Activated naive CD8-positive, alpha-beta T cell (primary cell): ENCODE measurements around the gene FBXL16.
A peak's percentile ranks its signal among the peaks of the same experiment; 100 is the strongest.

ENCODE experiments used
- H3K27ac Mint-ChIP-seq: one replicate; pipeline ENCODE4 v1.8.0; 2021; ENCODE audit warnings: mixed read lengths
- H3K27me3 Mint-ChIP-seq: one replicate; pipeline ENCODE4 v1.8.0; 2021; ENCODE audit warnings: mixed read lengths
- H3K36me3 Mint-ChIP-seq: one replicate; pipeline ENCODE4 v1.8.0; 2021; ENCODE audit warnings: mixed read lengths
- H3K4me1 Mint-ChIP-seq: one replicate; pipeline ENCODE4 v1.8.0; 2021; ENCODE audit warnings: low read depth, mixed read lengths
- H3K4me3 Mint-ChIP-seq: one replicate; pipeline ENCODE4 v1.8.0; 2021; ENCODE audit warnings: mild to moderate bottlenecking, mixed read lengths
- H3K9me3 Mint-ChIP-seq: one replicate; pipeline ENCODE4 v1.8.0; 2021; ENCODE audit warnings: low read depth, mixed read lengths

Gene FBXL16

GRCh38 chr16:711548-712320, 6.1 kb upstream of the FBXL16 start:
- Mint-ChIP-seq H3K4me3 (no peak overlapping the region), H3K4me1 (peaks cover 7% of the 10 kb centered on the region), H3K27ac (no peak overlapping the region), H3K9me3 (no peaks in the 10 kb centered on the region), H3K27me3 (peaks cover 15% of the 10 kb centered on the region), H3K36me3 (no peaks in the 10 kb centered on the region)

GRCh38 chr16:711084-711483, 5.5 kb upstream of the FBXL16 start:
- Mint-ChIP-seq H3K4me1 (peaks cover 8% of the 10 kb centered on the region), H3K4me3 (no peak overlapping the region), H3K27me3 (peaks cover 15% of the 10 kb centered on the region), H3K36me3 (no peaks in the 10 kb centered on the region), H3K27ac (no peak overlapping the region), H3K9me3 (no peaks in the 10 kb centered on the region)

GRCh38 chr16:710500-711075, 5.0 kb upstream of the FBXL16 start:
- Mint-ChIP-seq H3K4me1 (peaks cover 6% of the 10 kb centered on the region), H3K4me3 (no peak overlapping the region), H3K9me3 (no peaks in the 10 kb centered on the region), H3K27me3 (peaks cover 15% of the 10 kb centered on the region), H3K27ac (no peak overlapping the region), H3K36me3 (no peaks in the 10 kb centered on the region)

- Mint-ChIP-seq H3K27me3 (peaks cover 15% of the 10 kb centered on the region), H3K9me3 (no peaks in the 10 kb centered on the region), H3K4me3 (no peak overlapping the region), H3K36me3 (no peaks in the 10 kb centered on the region), H3K4me1 (peaks cover 6% of the 10 kb centered on the region), H3K27ac (no peak overlapping the region)
Observed at GRCh38 chr16:709566-710499, 4.2 kb upstream of the FBXL16 start.

- H3K27me3 Mint-ChIP-seq = peaks cover 15% of the 10 kb centered on the region
- H3K4me1 Mint-ChIP-seq = peaks cover 6% of the 10 kb centered on the region
Observed at GRCh38 chr16:708959-709358, 3.4 kb upstream of the FBXL16 start.

GRCh38 chr16:708019-708418, 2.4 kb upstream of the FBXL16 start:
- Mint-ChIP-seq H3K4me3 (no peak overlapping the region), H3K27me3 (peaks cover 15% of the 10 kb centered on the region), H3K27ac (no peak overlapping the region), H3K4me1 (peaks cover 6% of the 10 kb centered on the region), H3K36me3 (no peaks in the 10 kb centered on the region), H3K9me3 (no peaks in the 10 kb centered on the region)

More at GRCh38 chr16:708959-709358, 3.4 kb upstream of the FBXL16 start:
- H3K36me3 Mint-ChIP-seq = no peaks in the 10 kb centered on the region
- no peaks in the 10 kb centered on the region for H3K9me3 Mint-ChIP-seq
- H3K27ac Mint-ChIP-seq = no peak overlapping the region
- no peak overlapping the region for H3K4me3 Mint-ChIP-seq

GRCh38 chr16:707062-707538, 1.5 kb upstream of the FBXL16 start:
- H3K27me3 Mint-ChIP-seq = peaks cover 14% of the 10 kb centered on the region
- H3K9me3 Mint-ChIP-seq = no peaks in the 10 kb centered on the region
- H3K27ac Mint-ChIP-seq = no peak overlapping the region
- H3K4me3 Mint-ChIP-seq = no peak overlapping the region
- no peaks in the 10 kb centered on the region for H3K36me3 Mint-ChIP-seq
- H3K4me1 Mint-ChIP-seq = peaks cover 6% of the 10 kb centered on the region

GRCh38 chr16:706189-707061, 824 bp upstream of the FBXL16 start:
- Mint-ChIP-seq H3K27me3 (peaks cover 14% of the 10 kb centered on the region), H3K4me3 (peak overlapping the region; percentile 30), H3K36me3 (no peaks in the 10 kb centered on the region), H3K4me1 (peaks cover 6% of the 10 kb centered on the region), H3K27ac (no peak overlapping the region), H3K9me3 (no peaks in the 10 kb centered on the region)

- Mint-ChIP-seq H3K36me3 (no peaks in the 10 kb centered on the region), H3K4me3 (no peak overlapping the region), H3K27me3 (peaks cover 14% of the 10 kb centered on the region), H3K27ac (no peak overlapping the region), H3K4me1 (peaks cover 10% of the 10 kb centered on the region), H3K9me3 (no peaks in the 10 kb centered on the region)
Observed at GRCh38 chr16:704552-705380, 835 bp downstream of the FBXL16 start.

- Mint-ChIP-seq H3K9me3 (no peaks in the 10 kb centered on the region), H3K36me3 (no peaks in the 10 kb centered on the region), H3K4me3 (no peak overlapping the region), H3K27ac (no peak overlapping the region), H3K27me3 (peaks cover 14% of the 10 kb centered on the region), H3K4me1 (peaks cover 11% of the 10 kb centered on the region)
Observed at GRCh38 chr16:704047-704446, 1.6 kb downstream of the FBXL16 start.

GRCh38 chr16:703406-703805, 2.2 kb downstream of the FBXL16 start:
- H3K9me3 Mint-ChIP-seq = no peaks in the 10 kb centered on the region
- H3K36me3 Mint-ChIP-seq = no peaks in the 10 kb centered on the region
- no peak overlapping the region for H3K27ac Mint-ChIP-seq
- peaks cover 13% of the 10 kb centered on the region for H3K4me1 Mint-ChIP-seq
- H3K27me3 Mint-ChIP-seq = peaks cover 9% of the 10 kb centered on the region
- no peak overlapping the region for H3K4me3 Mint-ChIP-seq

GRCh38 chr16:702341-702740, 3.3 kb downstream of the FBXL16 start:
- Mint-ChIP-seq H3K27me3 (peaks cover 2% of the 10 kb centered on the region), H3K4me1 (peaks cover 13% of the 10 kb centered on the region), H3K36me3 (no peaks in the 10 kb centered on the region), H3K4me3 (no peak overlapping the region), H3K27ac (no peak overlapping the region), H3K9me3 (no peaks in the 10 kb centered on the region)

GRCh38 chr16:700684-701584, 4.7 kb downstream of the FBXL16 start:
- no peak overlapping the region for H3K27ac Mint-ChIP-seq
- peaks cover 10% of the 10 kb centered on the region for H3K4me1 Mint-ChIP-seq
- H3K36me3 Mint-ChIP-seq = no peaks in the 10 kb centered on the region
- H3K27me3 Mint-ChIP-seq = peaks cover 2% of the 10 kb centered on the region
- no peak overlapping the region for H3K4me3 Mint-ChIP-seq
- H3K9me3 Mint-ChIP-seq = no peaks in the 10 kb centered on the region
